Measurements from ENCODE around the gene LRP6. TPM values are rescaled to one million over a fixed set of nuclear protein-coding genes. Genes with fewer than 3 reads are reported as not detected.

Gene LRP6
- total and polyA plus RNA-seq, 2 of the 13 experiments (the other 11 are each of a cell fraction or from before 2014, with no cell fraction given), result 33.8 to 42.0 TPM

DNA sequence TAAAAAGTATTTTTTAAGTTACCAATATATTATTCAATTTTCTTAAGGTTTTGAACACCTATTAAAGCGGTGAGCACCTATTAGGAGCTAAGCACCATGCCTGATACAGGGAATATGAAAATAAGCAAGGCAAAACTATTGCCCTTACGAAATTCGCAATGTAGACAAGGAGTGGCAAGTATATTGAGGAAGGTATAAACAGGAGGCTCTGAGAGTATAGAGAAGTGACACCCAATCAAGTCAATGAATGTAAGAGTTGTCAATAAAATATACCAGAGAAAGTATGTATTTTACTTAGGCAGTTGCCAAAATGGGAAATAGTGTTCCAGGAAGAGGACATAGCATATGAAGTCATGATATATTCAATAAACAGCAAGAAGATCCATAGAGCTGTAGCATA is 57.2 kb downstream of the LRP6 start:
- H2AFZ ChIP-seq (ENCODE audit: low read length), result no peak overlapping the region
- H3K4me1 ChIP-seq (ENCODE audit: insufficient read depth, low read length), result peaks cover 64% of the 10 kb centered on the region
- no peak for TF ChIP-seq NCOA2 (CRISPR knock-in tag; IDR thresholded peaks at IDR 0.05)
- TF ChIP-seq, protein P1, sequence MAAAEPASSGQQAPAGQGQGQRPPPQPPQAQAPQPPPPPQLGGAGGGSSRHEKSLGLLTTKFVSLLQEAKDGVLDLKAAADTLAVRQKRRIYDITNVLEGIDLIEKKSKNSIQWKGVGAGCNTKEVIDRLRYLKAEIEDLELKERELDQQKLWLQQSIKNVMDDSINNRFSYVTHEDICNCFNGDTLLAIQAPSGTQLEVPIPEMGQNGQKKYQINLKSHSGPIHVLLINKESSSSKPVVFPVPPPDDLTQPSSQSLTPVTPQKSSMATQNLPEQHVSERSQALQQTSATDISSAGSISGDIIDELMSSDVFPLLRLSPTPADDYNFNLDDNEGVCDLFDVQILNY (CRISPR knock-in tag; conservative IDR thresholded peaks at IDR 0.05), result no peak
- no peak for TF ChIP-seq ATF1 (CRISPR knock-in tag; IDR thresholded peaks at IDR 0.05)
- TF ChIP-seq FOSL1 (CRISPR knock-in tag; IDR thresholded peaks at IDR 0.05; ENCODE audit: borderline replicate concordance), result no peak
- no peak for TF ChIP-seq ZNF121 (CRISPR knock-in tag; IDR thresholded peaks at IDR 0.05)
- no peak for TF ChIP-seq ZFP62 (CRISPR knock-in tag; IDR thresholded peaks at IDR 0.05)
- TF ChIP-seq ZNF556 (CRISPR knock-in tag; IDR thresholded peaks at IDR 0.05; ENCODE audit: borderline replicate concordance), result no peak
- no peak for TF ChIP-seq ZSCAN31 (CRISPR knock-in tag; IDR thresholded peaks at IDR 0.05; ENCODE audit: low read depth)
- TF ChIP-seq ZNF879 (CRISPR knock-in tag; IDR thresholded peaks at IDR 0.05), result no peak
- TF ChIP-seq TBL1XR1 (IDR thresholded peaks at IDR 0.05; ENCODE audit: borderline replicate concordance, low read length, partially characterized antibody), result no peak
- TF ChIP-seq, protein P2, sequence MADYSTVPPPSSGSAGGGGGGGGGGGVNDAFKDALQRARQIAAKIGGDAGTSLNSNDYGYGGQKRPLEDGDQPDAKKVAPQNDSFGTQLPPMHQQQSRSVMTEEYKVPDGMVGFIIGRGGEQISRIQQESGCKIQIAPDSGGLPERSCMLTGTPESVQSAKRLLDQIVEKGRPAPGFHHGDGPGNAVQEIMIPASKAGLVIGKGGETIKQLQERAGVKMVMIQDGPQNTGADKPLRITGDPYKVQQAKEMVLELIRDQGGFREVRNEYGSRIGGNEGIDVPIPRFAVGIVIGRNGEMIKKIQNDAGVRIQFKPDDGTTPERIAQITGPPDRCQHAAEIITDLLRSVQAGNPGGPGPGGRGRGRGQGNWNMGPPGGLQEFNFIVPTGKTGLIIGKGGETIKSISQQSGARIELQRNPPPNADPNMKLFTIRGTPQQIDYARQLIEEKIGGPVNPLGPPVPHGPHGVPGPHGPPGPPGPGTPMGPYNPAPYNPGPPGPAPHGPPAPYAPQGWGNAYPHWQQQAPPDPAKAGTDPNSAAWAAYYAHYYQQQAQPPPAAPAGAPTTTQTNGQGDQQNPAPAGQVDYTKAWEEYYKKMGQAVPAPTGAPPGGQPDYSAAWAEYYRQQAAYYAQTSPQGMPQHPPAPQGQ (CRISPR knock-in tag; IDR thresholded peaks at IDR 0.05; ENCODE audit: borderline replicate concordance), result no peak
- intact Hi-C loops (cut with micrococcal nuclease; ENCODE audit: unreplicated experiment) (no loop called here), in situ Hi-C loops (cut with HindIII; ENCODE audit: extremely low pct_ligation_motif_present, low pct_unique_long_range_greater_than_20kb) (no loop called here)
- ATAC-seq (no peak), DNase-seq (ENCODE audit: low spot score) (no peak), FAIRE-seq (no peak)
- H3K4me2 ChIP-seq (ENCODE audit: low read depth, low read length), result no peak overlapping the region
- no peak overlapping the region for H3K9ac ChIP-seq (ENCODE audit: insufficient read depth, low read depth, low read length)
- H4K20me1 ChIP-seq (ENCODE audit: insufficient read depth, low read length), result no peaks in the 10 kb centered on the region
- peaks cover 93% of the 10 kb centered on the region for H3K79me2 ChIP-seq (ENCODE audit: insufficient read depth, low read length)
- WGBS (ENCODE audit: low lambda C conversion rate), result over 99% methylated on average over 3 of the region's 3 CpGs
- H3K27me3 ChIP-seq (ENCODE audit: control insufficient read depth in 1 of 2, insufficient read depth in 2 of 2, low read length in 2 of 2), result no peaks in the 10 kb centered on the region
- no peak overlapping the region for H3K27ac ChIP-seq (ENCODE audit: extremely low read length, insufficient read depth, low read length)
- BruUV-seq (replicated peaks), result no TSS peak
- no peak overlapping the region for H3K4me3 ChIP-seq (replicated peaks in 1 of 3; ENCODE audit: insufficient read depth in 1 of 3, low read depth in 2 of 3, low read length in 3 of 3)
- H3K9me3 ChIP-seq (ENCODE audit: low read length), result no peaks in the 10 kb centered on the region
- ChIA-PET POLR2A (no interaction called here), CTCF (ENCODE audit: low intra/inter-chr PET ratio, low total read pairs) (no interaction called here)
- H3K36me3 ChIP-seq (replicated peaks in 1 of 2; ENCODE audit: control insufficient read depth in 1 of 2, insufficient read depth in 2 of 2, low read length in 2 of 2), result no peaks in the 10 kb centered on the region

Measured in HepG2 (cell line).